Lung (tissue), 12 donors: ENCODE results near the gene MORC1. TPM values are rescaled to one million over a fixed set of nuclear protein-coding genes. Genes with fewer than 3 reads are reported as not detected.

Source experiments
- ATAC-seq: fragments of 200-7000 bp; cut with Tn5 transposase; one replicate; pipeline ENCODE4 v1.9.1; 2020; ENCODE audit warnings: moderate number of reproducible peaks; ENCODE audit not compliant: insufficient read depth, low FRiP score
- DNase-seq, 3 donors: peaks; one replicate each; pipeline ENCODE4 v3.0.0-alpha.2; 2013 to 2017
- H3K27ac ChIP-seq, 2 donors: one replicate each; pipeline ENCODE4 v1.5.1; 2013; ENCODE audit warnings: mild to moderate bottlenecking in 2 of 2, moderate library complexity in 2 of 2, control low read depth in 1 of 2, inconsistent platforms in 1 of 2, low read depth in 1 of 2, low read length in 1 of 2
- H3K27me3 ChIP-seq, 3 donors: one replicate each; pipeline ENCODE4 v1.5.1; 2013; ENCODE audit warnings: low read length in 2 of 3; ENCODE audit not compliant: control insufficient read depth in 3 of 3, insufficient read depth in 3 of 3
- H3K36me3 ChIP-seq, 4 donors: one replicate each; pipeline ENCODE4 v1.5.1; 2013; ENCODE audit warnings: low read length in 4 of 4, mild to moderate bottlenecking in 1 of 4, moderate library complexity in 1 of 4; ENCODE audit not compliant: control insufficient read depth in 4 of 4, insufficient read depth in 4 of 4
- H3K4me1 ChIP-seq, 5 donors: one replicate each; pipeline ENCODE4 v1.5.1; 2013; ENCODE audit warnings: low read length in 5 of 5, mild to moderate bottlenecking in 2 of 5, moderate library complexity in 1 of 5; ENCODE audit not compliant: control insufficient read depth in 5 of 5, insufficient read depth in 5 of 5
- H3K4me3 ChIP-seq: one replicate; pipeline ENCODE4 v1.5.1; 2013; ENCODE audit warnings: mild to moderate bottlenecking, control low read depth, moderate library complexity
- H3K9ac ChIP-seq, 2 donors: one replicate each; pipeline ENCODE4 v1.5.1; 2013; ENCODE audit warnings: low read length in 2 of 2, control low read depth in 1 of 2; ENCODE audit not compliant: insufficient read depth in 1 of 2
- H3K9me3 ChIP-seq, 4 donors: one replicate each; pipeline ENCODE4 v1.5.1; 2013; ENCODE audit warnings: low read length in 3 of 4, mild to moderate bottlenecking in 1 of 4, moderate library complexity in 1 of 4; ENCODE audit not compliant: control insufficient read depth in 4 of 4, insufficient read depth in 3 of 4
- CTCF ChIP-seq: IDR thresholded peaks from 2 replicates; pipeline ENCODE4 v1.5.1; 2012; ENCODE audit warnings: mild to moderate bottlenecking; ENCODE audit errors: control extremely low read depth, extremely low read depth
- WGBS, 2 donors: extraction: QIAGEN DNeasy Blood & Tissue Kit; methylation state at CpG; one replicate each; pipeline ENCODE4 v1.1.7; 2013; 5-methylcytosine and 5-hydroxymethylcytosine counted together
- polyA plus RNA-seq, 2 donors: library from polyadenylated mRNA; stranded (reverse); fragments of 200-250 nt; gene quantifications; one replicate each; pipeline ENCODE4 v1.2.1, GENCODE V29; 2013
- total RNA-seq, 2 donors: library from RNA; depleted of rRNA in 1 of 2; stranded (reverse); fragments of >200 nt in 1 of 2; gene quantifications; one replicate each; pipeline ENCODE4 v1.2.1, GENCODE V29; 2014 to 2021
- donor health status: control.
- donor health status: control.
- donor health status: Bipolar disorder and iron deficiency.
- donor health status: healthy.
- donor health status: DM: yes; HTN: yes; CAD: no.

MORC1 gene
- total and polyA plus RNA-seq, 4 donors = not detected

GRCh38 chr3:109132801-109133473 lies 15.0 kb upstream of the MORC1 start:
- no peak overlapping the region for H3K27ac ChIP-seq
- H3K9ac ChIP-seq = no peak overlapping the region
- peaks cover 0 to 2% (median 0%) of the 10 kb centered on the region in 3 donors for H3K27me3 ChIP-seq
- DNase-seq (no peak), ATAC-seq (no peak)
- no peak overlapping the region for H3K4me3 ChIP-seq
- TF ChIP-seq CTCF = no peak
- no peaks in the 10 kb centered on the region for H3K36me3 ChIP-seq
- peaks cover 0 to 4% (median 0%) of the 10 kb centered on the region in 4 donors for H3K9me3 ChIP-seq
- WGBS, 2 donors = 78 to 85% methylated on average over 5 of the region's 5 CpGs
- peaks cover 0 to 4% (median 0%) of the 10 kb centered on the region in 5 donors for H3K4me1 ChIP-seq

DNA sequence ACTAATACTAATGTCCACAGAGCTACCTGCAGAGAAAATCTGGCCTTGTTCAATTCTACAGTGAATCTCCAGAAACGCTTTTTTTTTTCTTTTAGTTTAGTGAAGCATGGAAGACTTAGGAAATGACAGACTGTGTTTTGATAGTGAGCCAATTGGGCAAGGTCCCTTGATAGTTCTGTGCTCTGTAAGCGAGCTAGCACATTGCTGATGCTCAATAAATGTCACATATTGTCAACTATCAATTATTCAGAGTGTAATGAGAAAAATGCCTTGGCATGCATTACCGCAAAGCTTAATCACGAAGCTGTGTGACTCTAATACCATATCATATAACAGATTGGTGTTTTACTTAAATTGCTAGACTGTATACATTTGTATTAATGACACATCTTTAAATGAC lies 13.3 kb upstream of the MORC1 start:
- H3K4me3 ChIP-seq = no peak overlapping the region
- DNase-seq = peak in 2 of 3 donors; percentile 32 to 80
- peaks cover 0 to 4% (median 0%) of the 10 kb centered on the region in 4 donors for H3K9me3 ChIP-seq
- WGBS, 2 donors = 71 to 83% methylated on average over 4 of the region's 4 CpGs
- H3K27me3 ChIP-seq = peaks cover 0 to 6% (median 0%) of the 10 kb centered on the region in 3 donors
- H3K36me3 ChIP-seq = no peaks in the 10 kb centered on the region
- H3K4me1 ChIP-seq = peaks cover 0 to 4% (median 0%) of the 10 kb centered on the region in 5 donors
- no peak for ATAC-seq
- no peak overlapping the region for H3K27ac ChIP-seq
- no peak for TF ChIP-seq CTCF
- H3K9ac ChIP-seq = no peak overlapping the region

GRCh38 chr3:109127553-109127952 lies 9.6 kb upstream of the MORC1 start:
- peaks cover 0 to 4% (median 0%) of the 10 kb centered on the region in 3 donors for H3K27me3 ChIP-seq
- TF ChIP-seq CTCF = no peak
- H3K36me3 ChIP-seq = no peaks in the 10 kb centered on the region
- H3K27ac ChIP-seq = no peak overlapping the region
- ATAC-seq = no peak
- 65 to 90% methylated on average over 2 of the region's 2 CpGs for WGBS, 2 donors
- H3K9ac ChIP-seq = no peak overlapping the region
- no peak for DNase-seq
- peaks cover 0 to 4% (median 0%) of the 10 kb centered on the region in 5 donors for H3K4me1 ChIP-seq
- H3K9me3 ChIP-seq = peaks cover 0 to 4% (median 0%) of the 10 kb centered on the region in 4 donors
- no peak overlapping the region for H3K4me3 ChIP-seq

DNA sequence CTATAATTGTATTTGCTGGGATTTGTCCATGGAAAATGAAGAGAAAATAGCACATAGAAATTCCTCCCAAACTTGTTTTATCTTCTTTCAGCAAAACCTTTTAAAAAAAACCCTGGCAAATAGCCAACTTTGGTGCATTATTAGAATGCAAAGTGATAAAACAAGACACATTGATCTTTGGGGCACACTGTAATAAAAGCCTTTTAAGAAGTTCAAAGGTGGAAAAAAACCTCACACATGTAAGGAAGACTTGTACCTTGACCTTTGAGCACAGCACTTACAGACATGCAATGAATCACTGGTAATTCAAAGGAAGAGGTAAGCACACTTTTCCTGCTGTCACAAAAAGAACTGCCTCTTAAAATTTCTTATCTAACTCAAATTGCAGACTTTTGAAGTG lies 8.0 kb upstream of the MORC1 start:
- TF ChIP-seq CTCF = no peak
- Histone ChIP-seq H3K9me3 (no peaks in the 10 kb centered on the region), H3K4me3 (no peak overlapping the region), H3K27me3 (peaks cover 0 to 4% (median 0%) of the 10 kb centered on the region in 3 donors), H3K4me1 (no peaks in the 10 kb centered on the region), H3K9ac (no peak overlapping the region), H3K27ac (no peak overlapping the region), H3K36me3 (no peaks in the 10 kb centered on the region)
- no peak for DNase-seq
- ATAC-seq = no peak
